Measurements from ENCODE around the gene CPB1.
"Not testable (repeated sequence)": the region's sequence is repeated elsewhere in the genome, so short reads cannot be mapped to it uniquely, and the experiment has no call there.

CPB1 gene

DNA sequence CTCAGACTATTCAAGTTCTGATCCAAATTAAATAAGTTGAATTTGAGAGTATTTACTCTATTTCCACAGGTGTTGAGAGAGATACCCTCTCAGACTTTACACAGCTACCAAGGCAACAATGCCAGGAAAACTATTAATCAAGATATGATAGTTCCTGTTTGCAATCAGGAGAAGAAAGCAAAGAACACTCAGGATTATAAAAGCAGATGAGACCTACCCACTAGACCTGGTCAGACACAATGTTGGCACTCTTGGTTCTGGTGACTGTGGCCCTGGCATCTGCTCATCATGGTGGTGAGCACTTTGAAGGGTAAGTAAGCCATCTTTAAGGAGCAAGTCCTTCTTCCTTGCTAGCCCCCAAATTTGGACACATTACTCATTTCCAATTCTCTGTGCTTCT lies at the start of gene CPB1:
Gene CPB1, plus strand, starts transcription at position 227 of the 400 bp plus-strand sequence. Its CDS starts 13 bp downstream, at position 240.
- no peak for DNase-seq (ENCODE audit: low spot score)

DNA sequence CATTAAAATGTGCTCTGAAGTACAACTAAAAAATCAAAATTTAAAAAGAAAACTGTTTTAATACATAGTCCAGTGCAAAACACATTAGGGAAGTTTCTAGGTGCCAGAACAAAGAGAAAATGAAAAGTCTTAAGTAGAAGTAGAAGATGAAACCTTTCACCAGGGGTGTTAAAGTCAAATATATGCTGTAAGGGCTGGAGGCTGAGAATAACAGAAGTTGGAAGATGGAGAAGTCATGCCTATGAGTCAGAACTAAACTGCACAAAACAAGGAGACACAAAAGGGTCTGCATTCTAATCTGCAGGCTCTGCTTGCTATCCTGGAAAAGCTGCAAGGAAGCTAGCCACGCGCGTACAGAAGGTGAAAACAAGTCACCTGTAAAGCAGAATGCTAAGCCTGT lies 48.7 kb upstream of the CPB1 start:
- no peak for DNase-seq (ENCODE audit: low spot score)

DNA sequence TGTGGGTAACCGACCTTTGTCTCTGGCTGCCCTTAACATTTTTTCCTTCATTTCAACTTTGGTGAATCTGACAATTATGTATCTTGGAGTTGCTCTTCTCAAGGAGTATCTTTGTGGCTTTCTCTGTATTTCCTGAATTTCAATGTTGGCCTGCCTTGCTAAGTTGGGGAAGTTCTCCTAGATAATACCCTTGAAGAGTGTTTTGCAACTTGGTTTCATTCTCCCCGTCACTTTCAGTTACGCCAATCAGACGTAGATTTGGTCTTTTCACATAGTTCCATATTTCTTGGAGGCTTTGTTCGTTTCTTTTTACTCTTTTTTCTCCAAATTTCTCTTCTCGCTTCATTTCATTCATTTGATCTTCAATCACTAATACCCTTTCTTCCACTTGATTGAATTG lies 42.6 kb upstream of the CPB1 start:
- not testable (repeated sequence) for DNase-seq (ENCODE audit: low spot score)

DNA sequence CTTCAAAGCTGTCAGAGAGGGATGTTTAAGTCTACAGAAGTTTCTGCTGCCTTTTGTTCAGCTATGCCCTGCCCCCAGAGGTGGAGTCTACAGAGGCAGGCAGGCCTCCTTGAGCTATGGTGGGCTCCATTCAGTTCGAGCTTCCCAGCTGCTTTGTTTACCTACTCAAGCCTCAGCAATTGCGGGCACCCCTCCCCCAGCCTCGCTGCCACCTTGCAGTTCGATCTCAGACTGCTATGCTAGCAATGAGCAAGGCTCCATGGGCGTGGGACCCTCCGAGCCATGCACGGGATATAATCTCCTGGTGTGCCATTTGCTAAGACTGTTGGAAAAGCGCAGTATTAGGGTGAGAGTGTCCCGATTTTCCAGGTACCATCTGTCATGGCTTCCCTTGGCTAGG lies 41.5 kb upstream of the CPB1 start:
- not testable (repeated sequence) for DNase-seq (ENCODE audit: low spot score)

DNA sequence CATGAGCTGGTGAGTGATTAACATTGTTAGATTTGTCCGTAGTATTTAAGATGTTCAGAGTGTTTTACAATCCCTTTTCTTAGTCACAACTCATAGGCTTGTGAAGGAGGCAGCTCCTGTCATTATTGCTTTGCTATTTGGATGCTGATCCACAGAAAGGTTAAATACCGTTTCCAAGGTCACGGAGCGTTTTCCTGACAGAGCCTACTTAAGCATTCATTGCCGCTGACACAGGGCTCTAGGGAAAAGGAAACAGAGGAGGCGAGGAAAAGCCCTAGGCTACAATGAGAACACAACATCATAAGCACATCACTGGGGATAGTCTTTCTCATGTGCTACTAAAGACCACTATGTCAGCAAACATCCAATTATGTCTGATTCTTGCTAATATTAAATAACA lies 38.5 kb upstream of the CPB1 start:
- no peak for DNase-seq (ENCODE audit: low spot score)

DNA sequence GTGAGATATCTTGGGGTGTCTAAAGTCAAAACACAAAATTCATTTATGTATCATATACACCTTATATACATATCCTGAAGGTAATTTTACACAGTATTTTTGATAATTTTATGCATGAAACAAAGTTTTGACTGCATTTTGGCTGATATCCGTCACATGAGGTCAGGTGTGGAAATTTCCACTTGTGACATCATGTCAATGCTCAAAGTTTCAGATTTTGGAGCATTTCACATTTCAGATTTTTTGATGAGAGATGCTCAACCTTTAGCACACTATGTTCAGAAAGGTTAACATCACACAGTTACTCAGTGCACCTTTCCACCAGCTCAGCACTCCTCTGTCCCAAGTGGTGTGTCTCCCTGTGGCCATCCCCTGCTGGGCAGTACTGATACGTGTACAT lies 37.7 kb upstream of the CPB1 start:
- no peak for DNase-seq (ENCODE audit: low spot score)

DNA sequence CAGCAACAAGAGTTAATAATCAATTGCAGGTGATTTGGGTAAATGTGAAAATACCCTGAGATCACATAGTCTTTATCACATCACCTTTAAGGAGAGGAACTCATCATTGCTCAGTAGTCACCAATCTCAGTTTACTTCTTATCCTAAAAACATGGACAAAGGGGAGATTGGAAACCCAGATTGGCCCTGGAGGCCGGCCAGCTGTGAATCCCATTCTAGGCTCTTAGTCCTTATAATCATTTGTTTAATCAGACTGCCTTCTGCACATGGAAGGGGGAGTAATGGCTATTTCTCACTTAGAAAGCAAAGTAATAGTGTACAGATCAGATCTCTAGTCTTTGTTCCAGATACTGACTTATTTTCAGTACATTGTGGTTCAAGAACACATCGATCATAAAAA lies 37.2 kb upstream of the CPB1 start:
- no peak for DNase-seq (ENCODE audit: low spot score)

DNA sequence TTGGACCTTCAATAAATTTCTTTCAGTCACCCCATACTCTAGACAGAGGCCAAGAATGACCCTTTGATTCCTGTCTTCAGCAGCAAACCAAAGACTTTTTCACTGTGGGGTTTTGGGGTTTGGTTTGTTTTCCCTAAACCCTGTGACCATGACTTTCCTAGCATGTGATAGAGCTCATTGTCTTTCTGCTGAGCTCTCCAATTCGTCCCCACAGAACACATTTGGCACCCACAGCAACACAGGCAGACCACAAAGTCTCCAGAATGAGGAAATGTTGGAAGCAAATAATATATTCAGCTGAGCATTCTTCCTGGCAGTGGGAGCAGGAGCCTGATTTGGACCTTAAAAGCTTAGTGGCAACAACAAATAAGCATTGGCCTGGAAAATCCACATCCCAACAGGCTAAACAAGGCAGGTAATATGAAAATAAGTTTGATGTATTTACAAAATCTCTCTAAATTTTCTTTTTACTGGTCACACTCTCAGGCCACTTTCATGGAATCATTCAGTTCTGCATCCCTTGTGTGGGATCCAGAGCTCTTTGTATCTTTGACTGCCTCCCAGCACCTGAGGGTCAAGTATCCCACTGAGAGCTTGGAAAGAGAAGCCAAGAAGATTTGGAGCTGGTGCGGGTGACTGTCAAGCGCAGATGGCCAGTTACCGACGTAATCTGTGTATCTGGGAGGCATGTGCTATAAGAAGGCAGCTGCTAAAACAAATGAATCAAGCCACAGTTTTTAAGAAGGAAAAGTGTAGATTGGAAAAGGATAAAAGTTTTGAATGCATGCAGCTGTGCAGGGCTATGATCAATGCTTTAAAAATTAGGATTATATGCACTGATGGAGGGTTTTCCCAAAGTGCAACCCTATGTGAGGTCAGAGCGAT lies 36.5 kb upstream of the CPB1 start:
- no peak for DNase-seq (ENCODE audit: low spot score)

DNA sequence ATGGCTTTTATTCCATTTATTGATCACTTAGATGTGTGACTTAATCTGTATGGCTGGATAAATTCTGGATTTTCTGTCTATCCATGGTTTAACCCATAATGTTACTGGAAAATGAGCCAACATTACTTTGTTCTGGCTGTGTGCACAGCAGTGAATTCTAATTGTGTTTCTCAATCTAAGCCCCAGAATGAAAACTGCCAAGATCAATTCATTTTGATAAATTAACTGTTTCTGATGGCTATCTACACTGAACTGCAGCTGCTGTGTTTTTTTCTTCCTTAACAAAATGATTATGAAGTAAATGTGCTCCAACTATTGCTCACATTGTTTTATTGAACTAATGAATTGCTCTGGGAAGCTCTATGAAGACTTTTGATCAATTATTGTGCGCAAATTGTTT lies 35.7 kb upstream of the CPB1 start:
- no peak for DNase-seq (ENCODE audit: low spot score)

DNA sequence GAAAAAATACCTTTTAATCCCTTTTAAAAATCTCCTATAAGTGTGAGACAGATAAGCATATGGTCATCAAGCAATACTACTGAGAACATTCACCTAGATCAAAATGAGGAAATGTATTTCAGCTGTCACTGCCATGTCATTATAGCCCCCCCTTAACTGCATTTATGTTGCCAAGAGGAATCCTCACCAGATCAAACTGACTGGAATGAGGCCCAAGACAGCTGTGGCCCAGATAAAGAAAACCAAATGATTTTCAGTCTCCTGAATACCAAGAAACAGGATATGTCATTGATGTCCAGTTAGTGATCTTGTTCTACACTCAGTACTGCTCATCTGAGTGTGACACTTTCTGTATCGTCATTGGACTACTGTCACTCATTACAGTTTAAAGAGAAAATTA lies 35.1 kb upstream of the CPB1 start:
- no peak for DNase-seq (ENCODE audit: low spot score)

DNA sequence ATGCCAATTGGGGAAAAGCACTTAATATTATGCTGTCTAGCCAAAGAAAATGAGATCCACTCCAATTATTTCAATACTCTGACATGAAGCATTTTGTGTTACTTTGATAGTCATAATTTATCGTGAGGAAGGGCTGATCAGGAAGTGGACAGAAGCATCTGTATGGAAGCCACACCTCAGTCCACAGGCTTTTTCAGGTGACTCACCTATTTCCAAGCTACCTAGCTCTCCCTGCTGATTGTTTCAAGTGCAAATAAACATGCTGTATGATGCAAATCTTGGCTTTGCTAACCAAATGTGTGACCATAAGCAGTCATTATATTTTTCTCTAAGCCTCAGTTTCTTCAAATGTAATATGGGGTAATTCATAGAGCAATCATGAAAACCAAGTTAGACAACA lies 30.8 kb upstream of the CPB1 start:
- DNase-seq (ENCODE audit: low spot score), result no peak

DNA sequence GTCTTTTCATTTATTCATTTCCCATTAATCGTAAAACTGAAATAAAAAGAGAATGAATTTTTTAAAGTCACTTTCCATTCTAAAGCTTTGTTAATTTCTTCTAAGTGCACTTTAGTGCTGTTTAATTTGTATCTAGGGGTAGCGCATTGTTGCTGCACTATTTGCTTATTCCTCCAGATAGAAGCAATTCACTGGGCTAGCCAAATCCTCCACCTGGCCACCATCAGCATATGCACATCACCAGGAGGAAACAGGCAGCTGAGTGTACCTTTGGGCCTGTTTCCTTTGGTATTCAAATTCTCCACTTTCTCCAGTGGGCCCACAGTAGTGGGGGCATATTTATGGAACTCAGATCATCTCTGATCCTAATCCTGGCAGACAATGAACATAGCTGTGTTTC lies 29.8 kb upstream of the CPB1 start:
- no peak for DNase-seq (ENCODE audit: low spot score)

DNA sequence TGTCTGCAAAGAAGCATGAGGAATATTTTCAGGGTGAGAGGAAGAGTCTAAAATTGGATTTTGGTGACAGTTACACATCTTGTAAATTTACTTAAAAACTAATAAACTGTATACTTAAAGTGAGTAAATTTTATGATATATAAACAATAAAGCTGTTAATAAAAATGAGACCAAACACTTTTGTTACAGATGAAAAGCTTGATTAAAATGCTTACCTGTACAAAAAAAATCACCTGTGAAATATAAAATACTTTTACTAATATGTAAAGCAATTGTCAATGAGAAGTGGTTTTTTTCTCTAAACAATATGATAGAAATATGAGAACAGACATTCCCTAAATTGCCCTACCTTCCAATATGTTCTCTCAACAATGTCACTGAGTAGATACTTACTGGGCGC lies 27.2 kb upstream of the CPB1 start:
- no peak for DNase-seq (ENCODE audit: low spot score)

DNA sequence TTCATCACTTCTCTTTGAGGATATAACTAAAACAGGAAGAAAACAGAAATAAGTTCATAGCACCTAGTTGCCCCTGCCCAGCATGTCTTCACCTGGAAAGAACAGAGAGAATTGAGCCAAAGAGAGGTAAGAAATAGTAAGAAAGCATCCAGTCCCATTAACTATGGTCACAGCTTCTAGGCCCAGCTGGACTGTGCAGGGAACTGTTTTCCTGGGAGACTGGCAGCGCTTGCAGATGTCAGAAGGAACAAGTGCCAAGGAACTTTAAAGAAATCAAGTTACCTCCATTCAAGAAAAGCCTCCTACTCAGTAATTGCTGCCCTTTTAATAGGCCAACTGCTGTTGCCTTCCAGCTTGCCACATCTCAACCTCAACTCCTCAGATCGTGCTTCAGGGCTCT lies 17.8 kb upstream of the CPB1 start:
- DNase-seq (ENCODE audit: low spot score), result no peak

DNA sequence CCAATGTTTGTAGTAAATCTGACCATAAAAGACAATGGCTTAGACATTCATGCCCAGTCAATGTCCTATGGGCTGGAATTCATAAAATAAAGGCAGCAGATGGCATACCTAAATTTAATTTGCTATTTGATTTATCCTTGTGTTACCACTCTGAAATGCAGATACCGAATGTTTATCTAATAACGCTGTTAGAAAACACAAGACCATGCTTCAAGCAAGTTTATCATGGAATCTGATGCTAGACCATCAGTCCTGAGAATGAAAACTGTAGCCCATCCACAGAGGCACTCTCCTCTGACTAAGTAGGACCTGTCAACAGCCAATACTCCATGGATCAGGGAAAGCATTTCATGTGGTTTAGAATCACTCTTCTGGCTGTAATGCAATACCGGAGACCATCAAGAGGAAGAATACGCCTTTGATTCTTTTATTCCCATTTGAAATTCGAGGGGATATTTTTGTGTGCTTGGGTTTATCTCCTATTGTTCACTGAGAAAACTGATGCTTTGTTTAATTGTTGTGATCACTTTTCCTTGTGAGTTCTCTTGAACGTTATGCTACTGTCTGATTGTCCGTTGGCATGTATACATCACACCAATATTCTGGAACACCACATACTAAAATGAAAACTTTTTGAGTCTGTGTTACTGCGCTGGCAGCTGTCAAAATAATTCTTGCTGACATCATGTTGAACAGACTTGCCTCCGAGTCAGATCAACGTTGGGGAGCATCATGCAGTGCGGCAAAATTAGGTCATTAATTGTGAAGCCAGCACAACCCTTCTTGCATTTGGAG lies 12.1 kb upstream of the CPB1 start:
- DNase-seq (ENCODE audit: low spot score), result no peak

DNA sequence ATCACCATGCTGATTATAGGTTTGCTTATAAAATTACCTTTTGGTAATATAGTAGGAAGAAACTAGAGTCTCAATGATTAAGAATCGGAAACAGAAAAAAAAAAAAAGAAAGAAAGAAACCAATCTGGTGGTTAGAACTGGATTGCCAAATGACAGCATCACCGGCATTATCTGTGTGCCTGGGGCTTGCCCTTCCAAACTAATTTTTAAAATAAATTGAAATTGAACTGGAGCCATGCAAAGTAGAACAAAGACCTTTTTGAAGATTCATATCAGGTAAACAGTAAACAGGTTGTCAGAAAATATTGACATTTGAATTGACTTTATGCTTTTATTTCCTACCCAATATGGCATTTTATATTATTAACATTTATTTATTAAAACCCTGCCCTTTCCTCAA lies 11.2 kb upstream of the CPB1 start:
- DNase-seq (ENCODE audit: low spot score), result no peak

DNA sequence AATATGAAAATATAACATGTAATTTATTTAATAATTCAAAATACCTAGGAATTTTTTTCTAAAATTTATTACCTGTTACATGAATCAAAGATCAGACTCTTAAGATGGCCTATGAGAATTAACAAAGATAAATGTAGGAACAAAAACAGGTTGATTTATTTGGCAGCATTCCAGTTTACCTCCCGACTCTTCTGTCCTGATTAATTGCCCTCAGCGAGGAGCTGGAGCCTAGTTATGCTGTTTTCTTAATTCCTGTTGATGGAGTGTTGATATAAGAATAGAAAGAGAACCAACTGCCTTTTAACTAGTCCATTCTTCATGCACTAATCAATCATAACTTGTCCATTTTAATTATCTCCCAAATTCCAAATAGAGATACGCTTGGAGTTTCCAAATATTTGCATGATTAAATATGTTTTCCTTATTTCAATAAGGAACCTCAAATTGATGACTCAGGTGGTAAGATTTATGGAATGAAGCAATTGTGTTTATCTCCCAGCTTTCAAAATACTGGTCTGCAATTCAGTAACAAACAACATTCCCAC lies 10.6 kb upstream of the CPB1 start:
- DNase-seq (ENCODE audit: low spot score), result no peak

DNA sequence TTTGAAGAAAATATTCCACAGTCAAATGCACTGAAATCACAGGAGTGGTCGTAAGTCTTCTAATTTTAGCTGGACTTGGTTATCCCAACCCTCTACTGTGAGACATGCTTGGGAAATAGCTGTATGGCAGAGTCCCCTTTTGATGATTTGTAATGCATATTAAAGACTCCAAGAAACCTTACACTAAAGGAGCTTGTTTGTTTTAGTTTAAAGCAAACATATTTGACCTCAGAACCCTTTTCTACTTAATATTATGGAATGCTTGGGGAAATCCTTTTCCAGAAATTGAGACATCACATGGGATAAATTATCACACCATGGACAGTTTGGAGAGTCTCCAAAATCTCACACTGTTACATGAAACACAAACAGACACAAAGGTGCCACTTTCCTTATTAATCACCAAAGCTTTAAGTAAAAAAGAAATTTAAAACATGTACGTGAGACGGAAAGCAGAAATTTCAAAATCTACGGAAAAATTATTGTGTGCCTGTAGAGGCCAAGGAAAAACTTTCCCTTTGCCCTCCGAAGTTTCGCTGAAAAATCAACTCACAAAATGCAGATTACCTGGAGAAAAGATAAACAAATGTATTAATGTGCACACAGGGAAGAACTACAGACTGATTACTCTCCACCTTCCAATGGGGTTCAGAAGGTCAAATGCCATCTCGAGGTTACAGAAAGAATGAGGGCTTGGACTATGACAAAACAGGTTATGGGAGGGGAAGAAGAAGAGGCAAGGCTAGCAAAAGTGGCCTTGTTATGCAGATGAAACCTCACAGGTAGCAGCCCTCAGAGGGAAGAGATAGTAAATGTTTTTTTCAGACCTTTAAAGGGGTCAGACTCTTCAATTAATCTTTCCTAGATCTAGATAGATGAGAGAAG lies 7.0 kb upstream of the CPB1 start:
- DNase-seq (ENCODE audit: low spot score), result no peak

DNA sequence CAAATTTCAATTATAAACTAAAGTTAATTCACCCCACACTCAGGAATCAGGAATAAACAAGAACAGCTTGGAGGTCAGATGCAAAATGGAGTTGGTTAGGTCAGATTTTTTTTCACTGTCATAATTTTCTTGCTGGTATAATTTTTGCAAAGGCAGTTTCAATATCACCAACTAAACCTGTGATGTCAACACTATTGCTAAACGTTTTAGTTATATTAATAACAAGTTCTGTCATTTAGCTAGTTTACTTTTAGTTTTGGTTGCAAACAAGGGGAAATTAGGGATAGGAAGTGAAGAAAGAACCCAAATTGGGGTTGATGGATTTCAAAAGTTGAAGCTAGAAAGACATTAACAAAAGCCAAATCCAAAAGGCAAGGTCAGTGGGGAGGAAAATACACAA lies 4.6 kb upstream of the CPB1 start:
- no peak for DNase-seq (ENCODE audit: low spot score)

DNA sequence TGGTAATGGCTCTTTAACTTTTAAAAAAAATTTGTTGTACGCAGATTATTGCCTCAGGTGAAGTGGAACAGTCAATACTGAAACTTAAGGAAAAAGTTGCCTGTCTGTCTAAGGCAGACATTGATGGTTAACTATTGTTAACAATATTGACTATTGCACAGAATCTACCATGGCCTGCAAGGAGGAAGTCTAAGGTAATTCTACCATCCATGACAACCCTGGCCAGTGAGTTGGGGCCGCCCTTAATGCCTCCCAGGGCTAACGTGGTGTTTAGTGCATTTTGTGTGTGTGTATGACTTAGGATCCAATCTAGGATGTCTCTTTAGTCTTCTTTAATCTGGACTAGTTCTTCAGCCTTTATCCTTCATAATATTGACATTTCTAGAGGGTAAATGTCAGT lies 2.1 kb upstream of the CPB1 start:
- no peak for DNase-seq (ENCODE audit: low spot score)

DNA sequence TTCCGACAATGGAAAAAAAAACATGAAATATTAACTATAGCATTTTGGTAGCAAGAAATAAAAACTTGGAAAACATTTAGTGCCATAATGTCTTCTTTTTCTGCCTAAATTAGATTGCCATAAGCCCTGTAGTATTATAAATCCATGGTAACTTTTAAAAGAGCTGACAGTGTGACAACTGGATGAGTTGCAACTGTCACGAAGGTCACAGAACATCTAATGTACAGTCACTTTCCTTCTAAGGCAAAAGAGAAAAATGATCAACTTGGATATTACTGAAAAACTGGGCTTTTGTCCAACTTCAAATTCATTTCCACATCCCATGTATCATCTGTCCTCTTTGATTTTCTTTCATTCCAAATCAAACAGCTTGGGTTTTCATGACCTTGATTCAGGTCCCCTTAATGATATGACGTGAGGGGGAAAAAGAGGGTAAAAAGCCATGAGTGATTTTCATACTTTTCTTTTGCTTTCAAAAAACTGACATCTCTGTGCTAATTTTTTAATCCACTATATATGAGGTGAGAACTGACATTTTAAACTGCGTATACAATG lies 602 bp downstream of the CPB1 start:
- no peak for DNase-seq (ENCODE audit: low spot score)

DNA sequence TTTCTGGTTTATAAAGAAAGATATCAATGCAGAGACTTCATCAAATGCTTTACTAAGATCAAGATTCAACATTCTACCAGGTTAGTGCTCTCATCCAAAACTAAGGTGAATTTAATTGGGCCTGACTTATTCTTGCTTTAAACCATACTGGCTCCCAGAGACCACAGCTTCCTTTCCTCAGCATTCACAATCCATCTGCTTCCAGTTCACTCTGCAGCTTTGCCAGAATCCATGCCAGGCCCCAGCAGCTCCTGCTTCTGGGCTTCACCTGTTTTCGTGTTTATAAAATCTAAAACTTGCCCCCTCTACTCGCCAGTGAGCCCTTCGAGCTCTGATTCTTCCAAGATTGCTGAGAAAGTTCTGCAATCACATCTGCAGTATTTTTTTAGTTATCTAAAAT lies 2.3 kb downstream of the CPB1 start:
- DNase-seq (ENCODE audit: low spot score), result no peak
